B cell (primary cell): ENCODE results near the gene TBCC. TPM values are rescaled to one million over a fixed set of nuclear protein-coding genes. Genes with fewer than 3 reads are reported as not detected.

ENCODE experiments used
- ATAC-seq: fragments of 200-7000 bp; cut with Tn5 transposase; one replicate; pipeline ENCODE4 v1.10.0; 2021; ENCODE audit warnings: low read depth, mild to moderate bottlenecking, moderate number of reproducible peaks, moderate library complexity
- CTCF ChIA-PET: fragments of 350-600 bp; sonication (Branson Sonifier 250); formaldehyde crosslinking; loops from one replicate; lab custom pipeline; 2021; ENCODE audit warnings: antibody characterized with exemption, inconsistent platforms; lab: Charles Lee
- POLR2A ChIA-PET: fragments of 350-600 bp; sonication (Branson Sonifier 250); formaldehyde crosslinking; loops from one replicate; lab custom pipeline; 2021; ENCODE audit warnings: antibody characterized with exemption; lab: Charles Lee
- DNase-seq: peaks from one replicate; pipeline ENCODE4 v3.0.0; 2013
- H2AFZ ChIP-seq: 2 replicates; pipeline ENCODE4 v1.6.1; 2012; ENCODE audit warnings: mild to moderate bottlenecking, low read depth, low read length; ENCODE audit not compliant: insufficient read depth, poor library complexity, severe bottlenecking
- H3K27ac ChIP-seq, 2 donors: 1 replicate in 1 of 2; 2 replicates in 1 of 2; pipeline ENCODE4 v1.5.1; 2012 to 2013; ENCODE audit warnings: low read length in 2 of 2, mild to moderate bottlenecking in 2 of 2, moderate library complexity in 1 of 2
- H3K27me3 ChIP-seq, 4 experiments: fragments of 200-600 bp in 1 of 4; sonication (generic) in 1 of 4; replicated peaks in 1 of 4; 1 replicate in 2 of 4; 2 replicates in 2 of 4; pipeline versions ENCODE4 v1.6.1 to v1.7.0; 2013 to 2016; ENCODE audit warnings: low read length in 3 of 4, mild to moderate bottlenecking in 2 of 4, mixed read lengths in 1 of 4, moderate library complexity in 1 of 4; ENCODE audit not compliant: insufficient read depth in 4 of 4, control insufficient read depth in 3 of 4; ENCODE audit errors: control extremely low read depth in 1 of 4
- H3K36me3 ChIP-seq, 2 experiments: replicated peaks in 1 of 2; 1 replicate in 1 of 2; 2 replicates in 1 of 2; pipeline versions ENCODE4 v1.6.1 to v1.7.1; 2013; ENCODE audit warnings: low read length in 1 of 2; ENCODE audit not compliant: insufficient read depth in 2 of 2, control insufficient read depth in 1 of 2; ENCODE audit errors: control extremely low read depth in 1 of 2, extremely low read depth in 1 of 2
- H3K4me1 ChIP-seq, 2 donors: fragments of 200-600 bp in 1 of 2; sonication (generic) in 1 of 2; 1 replicate in 1 of 2; 2 replicates in 1 of 2; pipeline versions ENCODE4 v1.5.1 to v1.6.1; 2013 to 2017; ENCODE audit warnings: low read length in 2 of 2; ENCODE audit not compliant: control insufficient read depth in 2 of 2, insufficient read depth in 2 of 2
- H3K4me2 ChIP-seq: replicated peaks from 2 replicates; pipeline ENCODE3; 2012; ENCODE audit warnings: mild to moderate bottlenecking, low read depth, low read length; ENCODE audit not compliant: poor library complexity, severe bottlenecking
- H3K4me3 ChIP-seq, 5 experiments: fragments of 200-600 bp in 1 of 5; sonication (generic) in 1 of 5; 1 replicate in 3 of 5; 2 replicates in 2 of 5; pipeline versions ENCODE4 v1.5.1 to v1.7.0; 2011 to 2016; ENCODE audit warnings: low read length in 4 of 5, mild to moderate bottlenecking in 4 of 5, low read depth in 2 of 5, control low read depth in 1 of 5, moderate library complexity in 1 of 5; ENCODE audit not compliant: insufficient read depth in 1 of 5; ENCODE audit errors: control extremely low read depth in 1 of 5, extremely low read depth in 1 of 5
- H3K79me2 ChIP-seq: fragments of 200-600 bp; sonication (generic); one replicate; pipeline ENCODE4 v1.6.0; 2016; ENCODE audit warnings: low read length; ENCODE audit not compliant: control insufficient read depth, insufficient read depth
- H3K9ac ChIP-seq: fragments of 200-600 bp; sonication (generic); 2 replicates; pipeline ENCODE4 v1.6.1; 2017; ENCODE audit warnings: mild to moderate bottlenecking, low read length, moderate library complexity
- H3K9me3 ChIP-seq, 3 donors: one replicate each; pipeline versions ENCODE4 v1.6.1 to v1.7.1; 2013; ENCODE audit warnings: low read length in 2 of 3; ENCODE audit not compliant: control insufficient read depth in 2 of 3, insufficient read depth in 1 of 3; ENCODE audit errors: control extremely low read depth in 1 of 3
- H4K20me1 ChIP-seq: 2 replicates; pipeline ENCODE4 v1.6.0; 2012; ENCODE audit warnings: mild to moderate bottlenecking, low read length; ENCODE audit not compliant: insufficient read depth, control insufficient read depth, poor library complexity, severe bottlenecking
- H3K27ac Mint-ChIP-seq: one replicate; pipeline ENCODE4 v1.8.0; 2021; ENCODE audit warnings: mixed read lengths
- H3K27me3 Mint-ChIP-seq: one replicate; pipeline ENCODE4 v1.8.0; 2021; ENCODE audit warnings: mixed read lengths
- H3K4me1 Mint-ChIP-seq: one replicate; pipeline ENCODE4 v1.8.0; 2021; ENCODE audit warnings: mixed read lengths
- H3K4me3 Mint-ChIP-seq: one replicate; pipeline ENCODE4 v1.8.0; 2021; ENCODE audit warnings: mixed read lengths
- H3K9me3 Mint-ChIP-seq: one replicate; pipeline ENCODE4 v1.8.0; 2022; ENCODE audit warnings: mixed read lengths; ENCODE audit not compliant: insufficient read depth
- EZH2 ChIP-seq: IDR thresholded peaks from 2 replicates; pipeline ENCODE4 v1.6.1; 2012; ENCODE audit warnings: borderline replicate concordance, low read depth, mild to moderate bottlenecking, moderate library complexity, low read length; ENCODE audit not compliant: insufficient read depth, poor library complexity, severe bottlenecking
- WGBS: methylation state at CpG from one replicate; pipeline ENCODE4 v1.1.5; 2013; ENCODE audit warnings: missing lambda C conversion rate; ENCODE audit not compliant: insufficient coverage; 5-methylcytosine and 5-hydroxymethylcytosine counted together
- intact Hi-C: fragments of 100-400 bp; cut with micrococcal nuclease; formaldehyde crosslinking; loops from one replicate; pipeline ENCODE4 v1.10.0; 2022
- polyA plus RNA-seq: library from polyadenylated mRNA; depleted of rRNA; stranded (reverse); fragments of >200 nt; gene quantifications from 2 replicates; pipeline ENCODE4 v1.2.3, GENCODE V29; 2012
- total RNA-seq, 2 donors: library from RNA; stranded (reverse); fragments of 120-200 nt in 1 of 2; gene quantifications; 1 replicate in 1 of 2; 2 replicates in 1 of 2; pipeline versions ENCODE4 v1.2.3 to v1.2.4, GENCODE V29; 2013 to 2022
- TF ChIP-seq, protein P1 (sequence below): fragments of 200-600 bp; IDR thresholded peaks from one replicate; pipeline ENCODE4 v1.8.0; 2022; ENCODE audit warnings: antibody characterized with exemption, mild to moderate bottlenecking

Gene TBCC
- total and polyA plus RNA-seq, 2 donors (not counting 1 experiment from before 2014, with no cell fraction given) = 35.7 to 55.7 TPM

DNA sequence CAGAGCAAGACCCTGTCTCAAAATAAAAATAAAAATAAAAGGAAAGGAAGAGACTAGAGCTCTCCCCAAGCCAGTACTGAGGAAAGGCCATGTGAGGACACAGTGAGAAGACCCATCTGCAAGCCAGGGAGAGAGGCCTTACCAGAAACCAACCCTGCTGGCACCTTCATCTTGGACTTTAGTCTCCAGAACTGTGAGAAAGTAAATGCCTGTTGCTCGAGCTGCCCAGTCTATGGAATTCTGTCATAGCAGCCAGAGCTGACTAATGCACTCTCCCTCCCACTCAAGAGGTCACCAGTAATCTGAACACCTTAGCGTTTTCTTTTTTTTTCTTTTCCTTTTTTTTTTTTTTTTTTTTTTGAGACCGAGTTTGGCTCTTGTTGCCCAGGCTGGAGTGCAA lies 16.2 kb downstream of the TBCC start:
- no peak overlapping the region for H3K9ac ChIP-seq
- no peak overlapping the region for H2AFZ ChIP-seq
- H3K4me3 ChIP-seq = no peak overlapping the region
- no peak overlapping the region for H3K27ac ChIP-seq
- WGBS = no CpG with 5 or more reads among the region's 3 CpGs
- DNase-seq (no peak), ATAC-seq (no peak)
- H3K9me3 ChIP-seq = no peaks in the 10 kb centered on the region
- H3K27me3 Mint-ChIP-seq = no peaks in the 10 kb centered on the region
- ChIA-PET POLR2A (interaction anchor here (0.6 to 0.8 kb wide), 3 partner anchors 17 to 154 kb away, joined by 3 to 6 read pairs (median 3); partner anchors contain the start of gene TBCC), CTCF (interaction anchor here (0.6 to 2.3 kb wide), 6 partner anchors 18 to 819 kb away, joined by 3 to 16 read pairs (median 4); no protein-coding TSS in a partner anchor)
- no peaks in the 10 kb centered on the region for H3K27me3 ChIP-seq
- H3K4me1 Mint-ChIP-seq = peaks cover 19% of the 10 kb centered on the region
- TF ChIP-seq EZH2 = no peak
- H3K4me2 ChIP-seq = no peak overlapping the region
- H3K4me3 Mint-ChIP-seq = no peak overlapping the region
- no peaks in the 10 kb centered on the region for H3K9me3 Mint-ChIP-seq
- intact Hi-C loops = loop anchor here (10.0 kb wide), 1 partner anchor 945 kb away; the partner anchor contains the start of genes PRICKLE4 and TOMM6
- H3K27ac Mint-ChIP-seq = no peak overlapping the region
- no peaks in the 10 kb centered on the region for H3K79me2 ChIP-seq
- H3K36me3 ChIP-seq = no peaks in the 10 kb centered on the region
- H3K4me1 ChIP-seq = peaks cover 12 to 17% of the 10 kb centered on the region in 2 donors
- no peaks in the 10 kb centered on the region for H4K20me1 ChIP-seq

DNA sequence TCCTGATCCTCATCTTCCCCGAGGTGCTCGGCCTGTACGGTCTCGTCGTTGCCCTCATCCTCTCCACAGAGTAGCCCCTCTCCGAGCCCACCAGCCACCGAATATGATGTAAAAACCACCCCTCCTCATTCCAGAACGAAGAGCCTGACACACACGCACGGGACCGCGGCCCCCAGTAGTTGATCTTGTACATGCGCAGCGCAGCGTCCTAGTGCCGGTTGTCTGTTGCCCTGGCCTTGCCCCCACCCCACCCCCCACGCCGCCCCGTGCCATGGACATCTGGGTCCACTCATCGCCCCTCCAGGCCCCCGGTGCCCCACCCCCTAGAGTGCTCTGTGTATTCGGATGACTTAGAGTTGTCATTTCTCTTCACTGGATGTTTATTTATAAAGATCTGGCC lies 18.3 kb downstream of the TBCC start:
- H2AFZ ChIP-seq = peak overlapping the region; percentile 95
- H3K36me3 ChIP-seq = no peaks in the 10 kb centered on the region
- peak overlapping the region; percentile 84 for H3K4me2 ChIP-seq
- no peaks in the 10 kb centered on the region for H3K9me3 ChIP-seq
- H3K4me3 Mint-ChIP-seq = peak overlapping the region; percentile 92
- no peaks in the 10 kb centered on the region for H3K9me3 Mint-ChIP-seq
- ChIA-PET POLR2A (interaction anchor here (0.5 to 3.7 kb wide), 7 partner anchors 18 to 220 kb away, joined by 4 to 40 read pairs (median 5); partner anchors contain the start of genes BICRAL, RPL7L1 and TBCC), CTCF (interaction anchor here (0.7 to 4.5 kb wide), 12 partner anchors 10 to 167 kb away, joined by 3 to 102 read pairs (median 4); partner anchors contain the start of genes BICRAL, RPL7L1 and TBCC)
- TF ChIP-seq, protein P1, sequence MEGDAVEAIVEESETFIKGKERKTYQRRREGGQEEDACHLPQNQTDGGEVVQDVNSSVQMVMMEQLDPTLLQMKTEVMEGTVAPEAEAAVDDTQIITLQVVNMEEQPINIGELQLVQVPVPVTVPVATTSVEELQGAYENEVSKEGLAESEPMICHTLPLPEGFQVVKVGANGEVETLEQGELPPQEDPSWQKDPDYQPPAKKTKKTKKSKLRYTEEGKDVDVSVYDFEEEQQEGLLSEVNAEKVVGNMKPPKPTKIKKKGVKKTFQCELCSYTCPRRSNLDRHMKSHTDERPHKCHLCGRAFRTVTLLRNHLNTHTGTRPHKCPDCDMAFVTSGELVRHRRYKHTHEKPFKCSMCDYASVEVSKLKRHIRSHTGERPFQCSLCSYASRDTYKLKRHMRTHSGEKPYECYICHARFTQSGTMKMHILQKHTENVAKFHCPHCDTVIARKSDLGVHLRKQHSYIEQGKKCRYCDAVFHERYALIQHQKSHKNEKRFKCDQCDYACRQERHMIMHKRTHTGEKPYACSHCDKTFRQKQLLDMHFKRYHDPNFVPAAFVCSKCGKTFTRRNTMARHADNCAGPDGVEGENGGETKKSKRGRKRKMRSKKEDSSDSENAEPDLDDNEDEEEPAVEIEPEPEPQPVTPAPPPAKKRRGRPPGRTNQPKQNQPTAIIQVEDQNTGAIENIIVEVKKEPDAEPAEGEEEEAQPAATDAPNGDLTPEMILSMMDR = no peak
- no peak for TF ChIP-seq EZH2
- peaks cover 12 to 17% of the 10 kb centered on the region in 2 donors for H3K4me1 ChIP-seq
- ATAC-seq (no peak), DNase-seq (no peak)
- no peaks in the 10 kb centered on the region for H4K20me1 ChIP-seq
- H3K9ac ChIP-seq = peak overlapping the region; percentile 75
- H3K27ac ChIP-seq = no peak overlapping the region
- H3K4me3 ChIP-seq = peak overlapping the region in 1 of 5 experiments; percentile 68
- no peaks in the 10 kb centered on the region for H3K27me3 ChIP-seq
- H3K27me3 Mint-ChIP-seq = no peaks in the 10 kb centered on the region
- WGBS = 99% methylated on average over 7 of the region's 22 CpGs
- intact Hi-C loops = loop anchor here (2.0 to 10.0 kb wide), 4 partner anchors 35 to 943 kb away; partner anchors contain the start of genes BICRAL, PRICKLE4 and TOMM6
- H3K79me2 ChIP-seq = no peaks in the 10 kb centered on the region
- peaks cover 19% of the 10 kb centered on the region for H3K4me1 Mint-ChIP-seq
- H3K27ac Mint-ChIP-seq = peak overlapping the region; percentile 57
